Sigmoid colon (tissue), 7 donors: ENCODE results near the gene ARFGAP1. TPM values are rescaled to one million over a fixed set of nuclear protein-coding genes. Genes with fewer than 3 reads are reported as not detected.
A peak's percentile ranks its signal among the peaks of the same experiment; 100 is the strongest.

ENCODE experiments used
- DNase-seq: peaks from one replicate; pipeline ENCODE4 v3.0.0-alpha.2; 2019
- H3K27ac ChIP-seq, 4 donors: fragments of 200-600 bp; sonication (generic); one replicate each; pipeline ENCODE4 v1.5.1; 2016 to 2019; ENCODE audit warnings: mild to moderate bottlenecking in 1 of 4
- H3K27me3 ChIP-seq, 3 donors: fragments of 200-600 bp; sonication (generic); one replicate each; pipeline ENCODE4 v1.5.1; 2019; ENCODE audit warnings: mild to moderate bottlenecking in 1 of 3
- H3K36me3 ChIP-seq, 4 donors: fragments of 200-600 bp; sonication (generic); one replicate each; pipeline ENCODE4 v1.5.1; 2016 to 2019
- H3K4me1 ChIP-seq, 4 donors: fragments of 200-600 bp; sonication (generic); one replicate each; pipeline ENCODE4 v1.5.1; 2017 to 2019
- H3K4me3 ChIP-seq, 4 donors: fragments of 200-600 bp; sonication (generic); one replicate each; pipeline ENCODE4 v1.5.1; 2017 to 2019; ENCODE audit warnings: mild to moderate bottlenecking in 2 of 4, moderate library complexity in 1 of 4
- H3K9me3 ChIP-seq, 4 donors: fragments of 200-600 bp in 3 of 4; sonication (generic) in 3 of 4; one replicate each; pipeline versions ENCODE4 v1.5.1 to v1.6.1; 2013 to 2019
- CTCF ChIP-seq, 4 experiments: fragments of 450-650 bp in 3 of 4; fragments of 200-600 bp in 1 of 4; IDR thresholded peaks; one replicate each; pipeline ENCODE4 v1.5.1; 2016 to 2019; ENCODE audit warnings: antibody characterized with exemption in 4 of 4, mild to moderate bottlenecking in 3 of 4, moderate library complexity in 2 of 4
- EP300 ChIP-seq, 4 donors: sonication (generic); formaldehyde crosslinking; IDR thresholded peaks; one replicate each; pipeline ENCODE4 v1.6.1; 2017; ENCODE audit warnings: antibody characterized with exemption in 4 of 4
- POLR2A ChIP-seq, 2 donors: fragments of 450-650 bp; IDR thresholded peaks; one replicate each; pipeline ENCODE4 v1.6.1; 2016; ENCODE audit warnings: antibody characterized with exemption in 2 of 2, mild to moderate bottlenecking in 2 of 2, moderate library complexity in 2 of 2
- POLR2AphosphoS5 ChIP-seq, 4 donors: sonication (generic); formaldehyde crosslinking; IDR thresholded peaks; one replicate each; pipeline ENCODE4 v1.6.1; 2017; ENCODE audit warnings: antibody characterized with exemption in 4 of 4
- WGBS, 2 donors: extraction: QIAGEN DNeasy Blood & Tissue Kit; methylation state at CpG; one replicate each; pipeline ENCODE4 v1.1.7; 2013; 5-methylcytosine and 5-hydroxymethylcytosine counted together
- intact Hi-C: fragments of 100-400 bp; cut with DNase I; formaldehyde crosslinking; loops from one replicate; pipeline ENCODE4 v1.15.1; 2023
- polyA plus RNA-seq, 3 donors: library from polyadenylated mRNA; stranded (reverse); fragments of 200-250 nt; gene quantifications; one replicate each; pipeline ENCODE4 v1.2.3, GENCODE V29; 2013
- total RNA-seq, 4 donors: library from RNA; depleted of rRNA; stranded (reverse); fragments of >200 nt; gene quantifications; one replicate each; pipeline ENCODE4 v1.1.0, GENCODE V29; 2016
- donor health status: healthy with polysubstance abuse.
- donor health status: Bipolar disorder and iron deficiency.
- donor health status: healthy.

The ARFGAP1 gene
- total and polyA plus RNA-seq, 7 donors, result 19.8 to 109 (median 31.8) TPM

DNA sequence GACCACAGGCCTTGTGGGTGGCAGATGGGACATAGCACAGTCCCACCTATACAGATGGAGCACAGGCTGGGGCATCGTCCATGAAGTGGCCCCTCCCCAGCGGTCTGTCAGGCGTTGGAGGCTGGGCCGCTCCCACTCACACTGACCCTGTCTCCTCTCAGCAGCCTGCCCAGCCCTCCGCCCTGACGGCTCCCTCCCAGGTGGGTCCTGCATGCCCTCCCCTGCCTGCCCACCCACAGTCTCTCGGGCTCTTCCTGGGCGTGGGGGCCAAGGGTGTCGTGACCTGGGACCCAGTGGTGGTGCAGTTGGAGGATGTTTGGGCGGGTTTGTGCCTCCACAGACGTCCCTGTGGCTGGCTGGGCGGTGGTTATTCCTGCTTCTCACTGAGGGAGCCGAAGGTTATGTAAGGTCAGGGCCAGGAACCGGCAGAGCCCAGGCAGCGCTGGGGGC is 42.7 kb downstream of the ARFGAP1 start:
- Histone ChIP-seq H3K27ac (no peak overlapping the region), H3K4me1 (peaks cover 0 to under 1% (median 0%) of the 10 kb centered on the region in 4 donors), H3K4me3 (no peak overlapping the region), H3K27me3 (peaks cover 0 to 12% (median 3%) of the 10 kb centered on the region in 3 donors), H3K36me3 (no peaks in the 10 kb centered on the region), H3K9me3 (no peaks in the 10 kb centered on the region)
- 32 to 57% methylated on average over 15 of the region's 15 CpGs for WGBS, 2 donors
- no peak for DNase-seq
- intact Hi-C loops, result no loop called here
- TF ChIP-seq EP300 (IDR thresholded peaks at IDR 0.05) (no peak), POLR2A (IDR thresholded peaks at IDR 0.05) (no peak), POLR2AphosphoS5 (IDR thresholded peaks at IDR 0.05) (no peak), CTCF (IDR thresholded peaks at IDR 0.05) (no peak)

- Histone ChIP-seq H3K36me3 (no peaks in the 10 kb centered on the region), H3K4me3 (no peak overlapping the region), H3K27ac (no peak overlapping the region), H3K4me1 (peaks cover 0 to 7% (median 0%) of the 10 kb centered on the region in 4 donors), H3K9me3 (no peaks in the 10 kb centered on the region), H3K27me3 (peaks cover 0 to 18% (median 3%) of the 10 kb centered on the region in 3 donors)
- intact Hi-C loops, result no loop called here
- 74 to 81% methylated on average over 31 of the region's 31 CpGs for WGBS, 2 donors
- peak; percentile 64 for DNase-seq
- TF ChIP-seq POLR2AphosphoS5 (IDR thresholded peaks at IDR 0.05), result no peak
- TF ChIP-seq CTCF (IDR thresholded peaks at IDR 0.05), result no peak
- no peak for TF ChIP-seq EP300 (IDR thresholded peaks at IDR 0.05)
- no peak for TF ChIP-seq POLR2A (IDR thresholded peaks at IDR 0.05)
Observed at GRCh38 chr20:63315731-63316491, 43.3 kb downstream of the ARFGAP1 start.

DNA sequence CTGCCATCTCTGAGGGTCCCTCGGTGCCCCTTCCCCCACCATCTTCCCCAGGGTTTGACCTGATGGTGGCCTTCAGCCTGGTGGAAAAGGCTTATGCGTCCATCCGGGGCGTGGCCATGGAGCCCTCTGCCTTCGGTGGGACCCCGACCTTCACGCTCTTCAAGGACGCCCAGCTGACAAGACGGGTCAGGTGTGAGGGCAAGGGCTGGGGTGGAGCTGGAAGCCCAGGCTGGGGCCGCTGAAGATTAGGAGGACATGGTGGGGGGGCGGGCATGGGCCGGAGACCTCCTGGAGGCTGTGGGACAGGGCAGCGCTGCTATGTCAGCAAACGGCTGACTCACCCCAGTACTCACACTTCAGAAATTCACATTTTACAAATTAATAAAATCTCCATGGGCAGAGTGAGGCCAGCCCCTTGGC is 43.9 kb downstream of the ARFGAP1 start:
- H3K27me3 ChIP-seq, result peaks cover 0 to 22% (median 3%) of the 10 kb centered on the region in 3 donors
- intact Hi-C loops, result no loop called here
- 68 to 79% methylated on average over 14 of the region's 14 CpGs for WGBS, 2 donors
- DNase-seq, result peak; percentile 46
- H3K36me3 ChIP-seq, result no peaks in the 10 kb centered on the region
- no peak overlapping the region for H3K27ac ChIP-seq
- H3K4me3 ChIP-seq, result no peak overlapping the region
- peaks cover 0 to 7% (median 0%) of the 10 kb centered on the region in 4 donors for H3K4me1 ChIP-seq
- H3K9me3 ChIP-seq, result no peaks in the 10 kb centered on the region
- TF ChIP-seq EP300 (IDR thresholded peaks at IDR 0.05), result no peak
- no peak for TF ChIP-seq POLR2A (IDR thresholded peaks at IDR 0.05)
- TF ChIP-seq POLR2AphosphoS5 (IDR thresholded peaks at IDR 0.05), result no peak
- TF ChIP-seq CTCF (IDR thresholded peaks at IDR 0.05), result no peak

DNA sequence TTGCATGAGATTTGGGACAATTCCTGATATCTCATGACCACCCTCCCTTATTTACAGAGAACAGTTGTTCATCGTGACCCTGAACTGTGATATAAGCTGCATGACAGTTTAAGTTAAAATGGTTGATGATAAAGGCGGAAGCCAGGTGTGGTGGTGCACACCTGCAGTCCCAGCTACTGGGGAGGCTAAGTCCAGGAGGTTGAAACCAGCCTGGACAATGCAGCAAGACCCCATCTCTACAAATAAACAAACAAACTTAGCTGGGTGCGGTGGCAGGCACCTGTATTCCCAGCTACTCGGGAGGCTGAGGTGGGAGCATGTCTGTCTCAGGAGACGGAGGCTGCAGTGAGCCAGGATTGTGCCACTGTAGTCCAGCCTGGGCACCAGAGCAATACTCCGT is 44.4 kb downstream of the ARFGAP1 start:
- DNase-seq, result peak; percentile 25
- peaks cover 0 to 7% (median 0%) of the 10 kb centered on the region in 4 donors for H3K4me1 ChIP-seq
- H3K9me3 ChIP-seq, result no peaks in the 10 kb centered on the region
- peaks cover 0 to 26% (median 3%) of the 10 kb centered on the region in 3 donors for H3K27me3 ChIP-seq
- TF ChIP-seq EP300 (IDR thresholded peaks at IDR 0.05), result no peak
- TF ChIP-seq CTCF (IDR thresholded peaks at IDR 0.05), result no peak
- TF ChIP-seq POLR2AphosphoS5 (IDR thresholded peaks at IDR 0.05), result no peak
- TF ChIP-seq POLR2A (IDR thresholded peaks at IDR 0.05), result no peak
- no peaks in the 10 kb centered on the region for H3K36me3 ChIP-seq
- no peak overlapping the region for H3K27ac ChIP-seq
- H3K4me3 ChIP-seq, result no peak overlapping the region
- 70 to 92% methylated on average over 6 of the region's 6 CpGs for WGBS, 2 donors
- intact Hi-C loops, result no loop called here
